Immature natural killer cell (primary cell): ENCODE results near the gene CES5A. TPM values are rescaled to one million over a fixed set of nuclear protein-coding genes. Genes with fewer than 3 reads are reported as not detected.
"Not testable (repeated sequence)": the region's sequence is repeated elsewhere in the genome, so short reads cannot be mapped to it uniquely, and the experiment has no call there.

Source experiments
- DNase-seq, 3 donors: peaks; one replicate each; pipeline ENCODE4 v3.0.0; 2022; ENCODE audit warnings: mixed read lengths in 1 of 3
- H3K27ac Mint-ChIP-seq, 6 donors: one replicate each; pipeline ENCODE4 v1.8.0; 2020; ENCODE audit warnings: mixed read lengths in 6 of 6, mild to moderate bottlenecking in 5 of 6, inconsistent platforms in 4 of 6, moderate library complexity in 3 of 6
- H3K27me3 Mint-ChIP-seq, 3 donors: one replicate each; pipeline ENCODE4 v1.8.0; 2020 to 2021; ENCODE audit warnings: low read depth in 3 of 3, mild to moderate bottlenecking in 3 of 3, mixed read lengths in 3 of 3, moderate library complexity in 3 of 3, inconsistent platforms in 1 of 3
- H3K36me3 Mint-ChIP-seq, 3 donors: one replicate each; pipeline ENCODE4 v1.8.0; 2020; ENCODE audit warnings: mixed read lengths in 3 of 3, inconsistent platforms in 2 of 3, mild to moderate bottlenecking in 2 of 3
- H3K4me1 Mint-ChIP-seq, 2 donors: one replicate each; pipeline ENCODE4 v1.8.0; 2020; ENCODE audit warnings: inconsistent platforms in 2 of 2, mild to moderate bottlenecking in 2 of 2, mixed read lengths in 2 of 2, moderate library complexity in 1 of 2
- H3K4me3 Mint-ChIP-seq, 5 donors: one replicate each; pipeline ENCODE4 v1.8.0; 2020; ENCODE audit warnings: mild to moderate bottlenecking in 5 of 5, mixed read lengths in 5 of 5, inconsistent platforms in 3 of 5, moderate library complexity in 3 of 5
- H3K9me3 Mint-ChIP-seq, 6 donors: one replicate each; pipeline ENCODE4 v1.8.0; 2020; ENCODE audit warnings: mild to moderate bottlenecking in 6 of 6, mixed read lengths in 6 of 6, inconsistent platforms in 4 of 6, moderate library complexity in 3 of 6
- polyA plus RNA-seq, 3 donors: library from polyadenylated mRNA; unstranded; fragments of 300-500 nt; fragmentation: Illumina TruSeq; gene quantifications; one replicate each; pipeline ENCODE4 v1.2.3, GENCODE V29; 2021

CES5A gene
- polyA plus RNA-seq, 3 donors from 2014 or later, result not detected

DNA sequence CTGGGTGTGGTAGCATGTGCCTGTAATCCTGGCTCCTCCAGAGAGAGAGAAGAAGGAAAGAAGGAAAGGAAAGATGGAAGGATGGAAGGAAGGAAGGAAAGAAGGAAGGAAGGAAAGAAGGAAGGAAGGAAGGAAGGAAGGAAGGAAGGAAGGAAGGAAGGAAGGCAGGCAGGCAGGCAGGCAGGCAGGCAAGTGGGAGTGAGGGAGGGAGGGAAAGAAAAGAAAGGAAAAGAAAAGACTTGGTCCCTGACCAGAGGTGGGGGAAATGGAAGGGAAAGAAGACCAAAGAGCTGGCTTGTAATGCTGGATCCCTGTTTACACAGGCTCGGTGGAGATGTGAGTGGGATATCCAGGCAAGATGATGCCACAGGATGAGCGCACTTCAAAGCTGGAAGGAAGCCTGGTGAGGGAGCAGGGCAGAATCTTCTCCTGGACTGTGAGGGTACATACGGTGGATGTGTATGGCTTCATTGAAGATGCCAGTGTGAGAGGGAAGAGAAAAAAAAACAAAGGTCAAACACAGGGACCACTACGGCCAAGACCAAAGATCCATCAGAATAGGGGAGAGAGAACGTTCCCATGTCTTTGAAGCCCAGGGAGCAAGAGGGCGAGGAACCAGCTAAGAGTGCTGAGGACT lies 44.4 kb downstream of the CES5A start:
- Mint-ChIP-seq H3K27ac (peak overlapping the region in 1 of 6 donors; percentile 36), H3K36me3 (no peaks in the 10 kb centered on the region), H3K9me3 (no peaks in the 10 kb centered on the region), H3K27me3 (peaks cover 0 to 10% (median 2%) of the 10 kb centered on the region in 3 donors), H3K4me3 (no peak overlapping the region), H3K4me1 (no peaks in the 10 kb centered on the region)
- DNase-seq, result no peak

GRCh38 chr16:55829232-55829631 lies 45.9 kb downstream of the CES5A start:
- not testable (repeated sequence) for H3K27me3 Mint-ChIP-seq, H3K27ac Mint-ChIP-seq

DNA sequence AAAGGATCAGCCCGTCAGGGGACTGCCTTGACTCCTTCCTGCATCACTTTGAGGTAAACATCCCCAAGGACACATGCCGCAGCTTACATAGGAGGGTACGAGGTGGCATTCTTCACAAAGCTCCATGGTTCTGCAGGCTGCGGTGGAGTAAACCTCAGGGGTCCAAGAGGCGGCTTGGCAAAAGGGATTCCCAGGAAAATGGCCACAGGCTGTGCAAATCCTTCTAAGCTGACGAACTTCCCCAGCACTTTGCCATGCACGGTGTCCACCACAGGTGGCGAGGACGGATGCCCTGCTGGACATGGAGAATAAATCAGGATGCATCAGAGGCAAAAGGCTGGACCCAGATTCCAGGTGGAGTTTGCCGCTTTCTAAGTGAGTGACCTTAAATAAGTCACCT lies 46.5 kb downstream of the CES5A start:
- H3K4me3 Mint-ChIP-seq, result no peak overlapping the region
- no peak overlapping the region for H3K27ac Mint-ChIP-seq
- H3K9me3 Mint-ChIP-seq, result no peaks in the 10 kb centered on the region
- no peak for DNase-seq
- peaks cover 1 to 10% (median 3%) of the 10 kb centered on the region in 3 donors for H3K27me3 Mint-ChIP-seq
- H3K4me1 Mint-ChIP-seq, result no peaks in the 10 kb centered on the region
- H3K36me3 Mint-ChIP-seq, result no peaks in the 10 kb centered on the region

More at GRCh38 chr16:55829232-55829631, 45.9 kb downstream of the CES5A start:
- not testable (repeated sequence) for H3K9me3 Mint-ChIP-seq, H3K36me3 Mint-ChIP-seq, H3K4me3 Mint-ChIP-seq, DNase-seq, H3K4me1 Mint-ChIP-seq

GRCh38 chr16:55825115-55825728 lies 50.0 kb downstream of the CES5A start:
- Mint-ChIP-seq H3K4me1 (no peaks in the 10 kb centered on the region), H3K4me3 (no peak overlapping the region), H3K9me3 (no peaks in the 10 kb centered on the region), H3K27ac (no peak overlapping the region), H3K36me3 (no peaks in the 10 kb centered on the region), H3K27me3 (peaks cover 3 to 15% (median 3%) of the 10 kb centered on the region in 3 donors)
- DNase-seq, result no peak

- no peaks in the 10 kb centered on the region for H3K36me3 Mint-ChIP-seq
Measured at GRCh38 chr16:55824473-55825000, 50.6 kb downstream of the CES5A start.

DNA sequence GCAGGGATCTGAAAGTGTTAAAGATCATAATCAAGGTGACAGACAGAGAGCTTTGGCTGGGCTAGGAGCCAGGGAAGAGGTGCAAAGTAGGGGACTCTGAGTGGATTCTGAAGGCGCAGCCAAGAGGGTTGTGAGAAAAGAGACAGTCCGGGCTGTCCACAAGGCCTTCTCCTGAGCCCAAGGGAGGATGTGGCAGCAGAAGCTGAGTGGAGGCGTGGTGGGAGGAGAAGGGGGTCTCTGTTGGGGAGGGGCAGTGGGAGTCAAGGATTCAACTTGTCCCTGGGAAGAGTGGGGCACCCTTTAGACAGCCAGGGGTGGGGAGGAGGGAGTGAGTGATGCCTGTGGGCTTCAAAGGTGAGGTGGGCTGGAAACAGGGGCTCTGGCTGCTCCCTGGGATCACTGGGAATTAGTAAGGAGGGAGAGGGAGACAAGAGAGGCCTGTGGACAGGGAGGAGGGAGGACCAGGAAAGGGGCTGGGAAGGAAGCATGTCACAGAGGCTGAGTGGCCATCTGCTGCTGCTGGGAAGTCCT lies 52.8 kb downstream of the CES5A start:
- peaks cover 3 to 12% (median 4%) of the 10 kb centered on the region in 3 donors for H3K27me3 Mint-ChIP-seq
- no peaks in the 10 kb centered on the region for H3K4me1 Mint-ChIP-seq
- no peak overlapping the region for H3K4me3 Mint-ChIP-seq
- H3K36me3 Mint-ChIP-seq, result no peaks in the 10 kb centered on the region
- DNase-seq, result no peak
- H3K27ac Mint-ChIP-seq, result no peak overlapping the region
- H3K9me3 Mint-ChIP-seq, result no peaks in the 10 kb centered on the region

More at GRCh38 chr16:55824473-55825000, 50.6 kb downstream of the CES5A start:
- DNase-seq, result no peak
- no peak overlapping the region for H3K27ac Mint-ChIP-seq
- H3K9me3 Mint-ChIP-seq, result no peaks in the 10 kb centered on the region
- H3K4me3 Mint-ChIP-seq, result no peak overlapping the region
- H3K4me1 Mint-ChIP-seq, result no peaks in the 10 kb centered on the region
- H3K27me3 Mint-ChIP-seq, result peaks cover 3 to 12% (median 3%) of the 10 kb centered on the region in 3 donors

- Mint-ChIP-seq H3K27ac (no peak overlapping the region), H3K27me3 (peaks cover 4 to 17% (median 8%) of the 10 kb centered on the region in 3 donors), H3K36me3 (no peaks in the 10 kb centered on the region), H3K9me3 (no peaks in the 10 kb centered on the region), H3K4me3 (no peak overlapping the region), H3K4me1 (no peaks in the 10 kb centered on the region)
- DNase-seq, result no peak
Measured at GRCh38 chr16:55821210-55821609, 54.0 kb downstream of the CES5A start.

DNA sequence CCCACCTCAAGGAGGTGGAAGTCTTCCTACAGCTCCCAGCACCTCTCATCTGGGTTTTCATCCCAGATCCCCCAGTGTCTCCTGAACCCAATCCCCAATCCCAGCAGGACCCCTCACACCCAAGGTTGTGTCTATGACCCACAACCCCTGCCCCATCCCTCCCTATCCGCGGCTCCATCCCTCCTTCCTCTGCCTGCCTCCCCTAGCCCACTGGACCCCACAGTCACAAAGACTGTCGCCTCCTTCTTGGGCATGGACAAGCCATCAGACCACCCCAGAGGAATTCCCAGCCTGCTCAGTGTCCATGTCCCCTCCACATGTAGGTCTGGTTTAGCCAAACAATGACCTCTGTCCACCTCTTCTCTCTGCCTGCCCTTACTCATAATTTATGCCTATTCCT lies 54.6 kb downstream of the CES5A start:
- H3K27ac Mint-ChIP-seq, result no peak overlapping the region

DNA sequence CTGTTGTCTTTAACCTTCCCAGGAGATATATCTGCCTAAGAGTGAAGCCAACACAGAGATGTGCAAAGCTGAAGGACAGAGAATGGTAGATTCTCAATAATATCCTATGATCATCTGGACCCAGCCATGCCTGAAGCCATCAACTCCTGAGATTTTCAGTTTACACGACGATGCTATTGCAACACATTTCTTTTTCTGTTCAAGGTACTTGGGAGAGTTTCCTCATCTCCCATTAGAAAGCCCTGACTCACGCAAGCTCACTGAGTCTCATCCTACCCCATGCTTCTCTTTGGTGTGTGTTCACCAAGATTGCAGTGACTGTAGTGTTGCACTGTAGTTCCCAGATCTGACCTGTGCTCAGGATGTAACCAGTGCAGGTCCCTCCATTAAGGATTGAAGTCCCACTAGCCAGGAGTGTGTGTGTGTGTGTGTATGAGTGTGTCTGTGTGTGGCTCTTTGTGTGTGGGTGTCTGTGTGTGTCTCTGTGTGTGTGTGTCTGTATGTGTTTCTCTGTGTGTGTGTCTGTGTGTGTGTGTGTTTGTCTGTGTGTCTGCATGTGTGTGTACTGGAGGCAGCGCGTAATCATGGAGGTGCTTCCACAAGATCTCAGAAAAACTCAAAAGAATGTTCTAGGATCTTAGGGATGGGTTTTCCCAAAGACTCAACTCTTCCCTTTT lies 57.8 kb downstream of the CES5A start:
- Mint-ChIP-seq H3K27me3 (peaks cover 7 to 25% (median 10%) of the 10 kb centered on the region in 3 donors), H3K36me3 (no peaks in the 10 kb centered on the region), H3K27ac (no peak overlapping the region), H3K4me1 (no peaks in the 10 kb centered on the region), H3K9me3 (no peaks in the 10 kb centered on the region), H3K4me3 (no peak overlapping the region)
- no peak for DNase-seq

More for the DNA sequence above, 54.6 kb downstream of the CES5A start:
- no peak for DNase-seq
- H3K9me3 Mint-ChIP-seq, result no peaks in the 10 kb centered on the region
- no peaks in the 10 kb centered on the region for H3K4me1 Mint-ChIP-seq
- H3K36me3 Mint-ChIP-seq, result no peaks in the 10 kb centered on the region
- peaks cover 5 to 20% (median 8%) of the 10 kb centered on the region in 3 donors for H3K27me3 Mint-ChIP-seq
- no peak overlapping the region for H3K4me3 Mint-ChIP-seq

GRCh38 chr16:55816222-55816621 lies 59.0 kb downstream of the CES5A start:
- not testable (repeated sequence) for H3K9me3 Mint-ChIP-seq, H3K36me3 Mint-ChIP-seq, H3K4me3 Mint-ChIP-seq, H3K4me1 Mint-ChIP-seq, DNase-seq, H3K27ac Mint-ChIP-seq
- H3K27me3 Mint-ChIP-seq, result peaks cover 6 to 25% (median 10%) of the 10 kb centered on the region in 3 donors

- H3K27me3 Mint-ChIP-seq, result peaks cover 6 to 28% (median 10%) of the 10 kb centered on the region in 3 donors
- no peak for DNase-seq
- no peaks in the 10 kb centered on the region for H3K9me3 Mint-ChIP-seq
- no peak overlapping the region for H3K27ac Mint-ChIP-seq
- H3K4me3 Mint-ChIP-seq, result no peak overlapping the region
- no peaks in the 10 kb centered on the region for H3K4me1 Mint-ChIP-seq
- no peaks in the 10 kb centered on the region for H3K36me3 Mint-ChIP-seq
Measured at GRCh38 chr16:55815320-55815719, 59.9 kb downstream of the CES5A start.

DNA sequence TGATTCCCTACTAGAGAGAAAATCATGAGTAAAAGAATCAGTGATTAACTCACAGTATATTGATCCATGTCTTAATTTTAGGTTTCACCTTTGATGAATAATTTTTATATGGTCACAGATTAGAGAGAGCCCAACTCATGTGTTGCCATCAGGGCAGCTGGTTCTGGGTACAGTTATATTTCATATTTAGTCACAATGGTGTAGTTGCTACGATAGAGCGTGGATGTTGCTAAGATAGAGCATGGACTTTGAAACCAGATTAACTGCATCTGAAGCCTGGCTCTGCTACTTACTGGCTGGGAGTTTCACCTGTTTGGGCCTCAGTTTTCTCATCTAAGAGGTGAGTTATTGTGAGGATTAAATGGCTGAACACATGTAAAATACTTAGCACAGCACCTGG lies 61.0 kb downstream of the CES5A start:
- peaks cover 6 to 28% (median 10%) of the 10 kb centered on the region in 3 donors for H3K27me3 Mint-ChIP-seq
- not testable (repeated sequence) for H3K27ac Mint-ChIP-seq, DNase-seq, H3K9me3 Mint-ChIP-seq, H3K4me3 Mint-ChIP-seq, H3K4me1 Mint-ChIP-seq, H3K36me3 Mint-ChIP-seq

GRCh38 chr16:55813730-55814129 lies 61.4 kb downstream of the CES5A start:
- H3K27ac Mint-ChIP-seq, H3K9me3 Mint-ChIP-seq, H3K4me3 Mint-ChIP-seq, H3K36me3 Mint-ChIP-seq, DNase-seq, H3K4me1 Mint-ChIP-seq: not testable (repeated sequence)
- peaks cover 6 to 28% (median 10%) of the 10 kb centered on the region in 3 donors for H3K27me3 Mint-ChIP-seq

GRCh38 chr16:55812951-55813350 lies 62.2 kb downstream of the CES5A start:
- no peaks in the 10 kb centered on the region for H3K4me1 Mint-ChIP-seq
- H3K4me3 Mint-ChIP-seq, result no peak overlapping the region
- H3K27ac Mint-ChIP-seq, result no peak overlapping the region
- no peak for DNase-seq
- peaks cover 6 to 28% (median 10%) of the 10 kb centered on the region in 3 donors for H3K27me3 Mint-ChIP-seq
- no peaks in the 10 kb centered on the region for H3K9me3 Mint-ChIP-seq
- no peaks in the 10 kb centered on the region for H3K36me3 Mint-ChIP-seq
